ENCODE data around the gene FAM222A. TPM values are rescaled to one million over a fixed set of nuclear protein-coding genes. Genes with fewer than 3 reads are reported as not detected.

The FAM222A gene
- polyA plus RNA-seq, 4 donors: 7.0 to 9.3 (median 8.5) TPM

DNA sequence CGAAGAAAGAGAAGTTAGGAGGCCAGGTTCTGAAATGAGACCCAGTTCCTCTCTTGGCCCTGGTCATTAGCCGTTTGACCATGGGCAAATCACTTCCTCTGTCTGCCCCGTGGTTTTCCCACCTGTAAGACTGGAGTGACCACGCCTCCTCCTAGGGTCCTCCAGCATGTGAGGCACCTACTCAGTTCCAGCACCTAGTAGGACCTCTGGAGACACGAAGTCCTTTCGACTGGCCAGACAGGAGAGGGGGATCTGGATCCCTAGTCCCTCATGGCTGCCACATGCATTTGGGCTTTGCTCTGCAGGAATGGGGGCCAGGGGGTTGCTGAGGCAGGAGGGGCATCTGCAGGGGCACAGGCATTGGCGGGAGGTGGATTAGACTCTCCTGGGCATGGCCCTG lies 103.2 kb downstream of the FAM222A start:
- no peak for DNase-seq (ENCODE audit: low read depth in 4 of 4, low spot score in 3 of 4)

DNA sequence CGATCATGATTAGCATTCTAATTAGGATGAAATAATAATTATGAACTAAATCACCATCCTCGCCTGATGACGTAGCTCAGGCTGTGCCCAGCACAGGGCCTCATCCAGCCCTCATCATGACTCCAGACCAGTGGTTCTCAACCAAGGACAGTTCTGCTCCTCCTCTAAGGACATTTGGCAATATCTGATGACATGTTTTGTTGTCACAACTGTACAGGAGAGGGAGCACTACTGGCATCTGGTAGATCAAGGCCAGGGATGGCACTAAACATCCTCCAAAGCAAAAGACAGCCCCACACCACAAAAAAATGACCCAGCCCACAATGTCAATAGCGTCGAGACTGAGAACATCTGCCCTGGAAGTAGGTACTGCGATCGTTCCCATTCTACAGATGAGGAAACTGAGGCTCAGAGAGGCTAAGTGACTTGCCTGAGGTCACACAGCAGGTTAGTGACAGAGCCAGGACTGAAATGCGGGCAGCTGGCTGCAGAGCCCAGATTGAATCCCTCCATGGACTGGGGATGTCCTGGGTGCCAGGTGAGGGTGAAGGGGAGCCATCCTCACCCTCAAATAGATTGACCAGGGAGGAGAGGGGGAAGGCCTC lies 104.1 kb downstream of the FAM222A start:
- no peak for DNase-seq (ENCODE audit: low read depth in 4 of 4, low spot score in 3 of 4)

DNA sequence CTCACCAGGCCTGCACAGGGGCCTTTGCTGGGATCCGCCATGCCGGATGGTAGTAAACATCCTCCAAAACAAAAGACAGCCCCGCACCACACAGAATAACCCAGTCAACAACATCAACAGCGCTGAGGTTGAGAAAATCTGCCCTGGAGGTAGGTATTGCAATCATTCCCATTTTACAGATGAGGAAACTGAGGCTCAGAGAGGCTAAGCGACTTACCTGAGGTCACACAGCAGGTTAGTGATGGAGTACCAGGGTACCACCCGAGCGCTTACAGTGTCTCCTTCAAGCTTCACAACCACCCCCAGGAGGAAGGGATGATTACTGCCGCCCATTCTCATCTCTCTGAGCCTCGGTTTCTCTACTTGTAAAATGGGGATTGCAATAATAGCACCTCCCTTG lies 104.6 kb downstream of the FAM222A start:
- no peak for DNase-seq (ENCODE audit: low read depth in 4 of 4, low spot score in 3 of 4)

DNA sequence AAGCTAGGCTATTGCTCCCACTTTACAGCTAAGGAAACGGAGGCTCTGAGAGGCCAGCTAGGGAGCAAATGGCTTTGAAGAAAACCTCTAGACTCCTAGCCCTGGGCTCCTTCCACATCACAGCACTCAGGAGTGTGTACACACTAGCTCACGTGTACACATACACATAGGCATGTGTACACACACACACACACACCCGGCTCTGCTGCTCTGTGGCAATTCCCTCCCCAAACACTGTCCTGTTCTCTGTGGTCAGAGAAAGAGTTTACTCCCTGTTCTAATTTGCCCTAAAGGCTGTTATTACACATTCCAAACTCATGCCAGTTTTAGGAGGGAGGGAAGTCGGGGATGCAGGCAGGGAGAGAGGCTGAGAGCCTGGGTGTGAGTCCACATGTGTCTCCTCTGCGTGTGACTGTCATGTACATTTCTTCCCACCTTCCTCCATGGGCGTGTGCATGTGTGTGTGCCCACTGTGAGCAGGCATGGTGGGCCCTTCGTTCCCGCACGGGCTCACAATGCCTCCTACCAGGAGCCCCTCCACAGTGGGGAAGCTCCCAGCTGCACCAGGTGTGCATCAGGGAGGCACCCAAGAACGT lies 105.4 kb downstream of the FAM222A start:
- no peak for DNase-seq (ENCODE audit: low read depth in 4 of 4, low spot score in 3 of 4)

Other genes starting within 250 kb of the FAM222A start
- gene KCTD10, start 236.5 kb upstream of the FAM222A start, polyA plus RNA-seq (ENCODE audit: insufficient read length in 4 of 4): 10 to 100 TPM; 48.2 to 58.6 (median 51.7) TPM
- gene UBE3B, start 236.2 kb upstream of the FAM222A start, polyA plus RNA-seq (ENCODE audit: insufficient read length in 4 of 4): 10 to 100 TPM; 29.6 to 35.4 (median 32.2) TPM
- 10 to 100 TPM; 31.9 to 43.1 (median 35.4) TPM for gene MMAB, start 140.3 kb upstream of the FAM222A start, polyA plus RNA-seq (ENCODE audit: insufficient read length in 4 of 4)
- 10 to 100 TPM; 21.0 to 23.4 (median 21.5) TPM for gene MVK, start 140.0 kb upstream of the FAM222A start, polyA plus RNA-seq (ENCODE audit: insufficient read length in 4 of 4)
- gene TRPV4, start 119.6 kb downstream of the FAM222A start, polyA plus RNA-seq (ENCODE audit: insufficient read length in 4 of 4): 10 to 100 TPM; 12.0 to 16.1 (median 13.0) TPM
- 10 to 100 TPM; 35.4 to 45.4 (median 37.7) TPM for gene GLTP, start 166.7 kb downstream of the FAM222A start, polyA plus RNA-seq (ENCODE audit: insufficient read length in 4 of 4)
- 10 to 100 TPM; 19.5 to 22.4 (median 20.4) TPM for gene TCHP, start 186.4 kb downstream of the FAM222A start, polyA plus RNA-seq (ENCODE audit: insufficient read length in 4 of 4)